ENCODE measurements around the gene SMOC1. TPM values are rescaled to one million over a fixed set of nuclear protein-coding genes. Genes with fewer than 3 reads are reported as not detected.

Gene SMOC1
- total RNA-seq, 1 donor from 2014 or later: 0.90 TPM

- DNase-seq (ENCODE audit: low read depth in 2 of 2): no peak
Measured at GRCh38 chr14:69941768-69942742, 62.8 kb downstream of the SMOC1 start.

- no peak for DNase-seq (ENCODE audit: low read depth in 2 of 2)
Measured at GRCh38 chr14:69943084-69943780, 64.0 kb downstream of the SMOC1 start.

- DNase-seq (ENCODE audit: low read depth in 2 of 2): no peak
Measured at GRCh38 chr14:69945347-69945746, 66.1 kb downstream of the SMOC1 start.

GRCh38 chr14:69945912-69946311 is 66.7 kb downstream of the SMOC1 start:
- DNase-seq (ENCODE audit: low read depth in 2 of 2): peak; percentile 17 to 22

GRCh38 chr14:69948351-69948750 is 69.1 kb downstream of the SMOC1 start:
- DNase-seq (ENCODE audit: low read depth in 2 of 2): no peak

- DNase-seq (ENCODE audit: low read depth in 2 of 2): no peak
Measured at GRCh38 chr14:69951263-69951662, 72.0 kb downstream of the SMOC1 start.

- DNase-seq (ENCODE audit: low read depth in 2 of 2): no peak
Measured at GRCh38 chr14:69951935-69952334, 72.7 kb downstream of the SMOC1 start.

GRCh38 chr14:69953266-69953915 is 74.2 kb downstream of the SMOC1 start:
- DNase-seq (ENCODE audit: low read depth in 2 of 2): no peak

GRCh38 chr14:69955855-69956845 is 76.9 kb downstream of the SMOC1 start:
- no peak for DNase-seq (ENCODE audit: low read depth in 2 of 2)

- DNase-seq (ENCODE audit: low read depth in 2 of 2): no peak
Measured at GRCh38 chr14:69956970-69957369, 77.8 kb downstream of the SMOC1 start.

GRCh38 chr14:69957986-69958385 is 78.8 kb downstream of the SMOC1 start:
- DNase-seq (ENCODE audit: low read depth in 2 of 2): no peak

GRCh38 chr14:69959136-69959535 is 79.9 kb downstream of the SMOC1 start:
- DNase-seq (ENCODE audit: low read depth in 2 of 2): no peak

GRCh38 chr14:69960296-69960695 is 81.1 kb downstream of the SMOC1 start:
- no peak for DNase-seq (ENCODE audit: low read depth in 2 of 2)

- DNase-seq (ENCODE audit: low read depth in 2 of 2): no peak
Measured at GRCh38 chr14:69963966-69964365, 84.8 kb downstream of the SMOC1 start.

- DNase-seq (ENCODE audit: low read depth in 2 of 2): no peak
Measured at GRCh38 chr14:69964841-69965240, 85.6 kb downstream of the SMOC1 start.

GRCh38 chr14:69968132-69968531 is 88.9 kb downstream of the SMOC1 start:
- no peak for DNase-seq (ENCODE audit: low read depth in 2 of 2)

- no peak for DNase-seq (ENCODE audit: low read depth in 2 of 2)
Measured at GRCh38 chr14:69968681-69969080, 89.5 kb downstream of the SMOC1 start.

- DNase-seq (ENCODE audit: low read depth in 2 of 2): no peak
Measured at GRCh38 chr14:69972755-69973154, 93.5 kb downstream of the SMOC1 start.

GRCh38 chr14:69973846-69974245 is 94.6 kb downstream of the SMOC1 start:
- DNase-seq (ENCODE audit: low read depth in 2 of 2): no peak

GRCh38 chr14:69979882-69980281 is 100.7 kb downstream of the SMOC1 start:
- no peak for DNase-seq (ENCODE audit: low read depth in 2 of 2)
